ENCODE measurements around the gene EEF1A1.
A peak's percentile ranks its signal among the peaks of the same experiment; 100 is the strongest.
"Not testable (repeated sequence)": the region's sequence is repeated elsewhere in the genome, so short reads cannot be mapped to it uniquely, and the experiment has no call there.

Gene EEF1A1

GRCh38 chr6:73566954-73567591 is 46.2 kb upstream of the EEF1A1 start (continued):
- TF ChIP-seq ZNF645 (tag by site-specific recombination; IDR thresholded peaks at IDR 0.05) = no peak
- no peak for TF ChIP-seq ZNF704 (tag by site-specific recombination; IDR thresholded peaks at IDR 0.05)

- H3K9me3 ChIP-seq (ENCODE audit: control insufficient read depth, insufficient read depth, low read depth, low read length); H3K27ac ChIP-seq (ENCODE audit: extremely low read depth, low read depth, low read length); H3K4me1 ChIP-seq (ENCODE audit: control insufficient read depth, insufficient read depth, low read length); H3K4me3 ChIP-seq (ENCODE audit: low read depth, low read length); H3K36me3 ChIP-seq (ENCODE audit: control insufficient read depth in 2 of 2, insufficient read depth in 1 of 2, low read length in 2 of 2): not testable (repeated sequence)
- CTCF ChIA-PET = interaction anchor here (0.6 to 1.5 kb wide), 2 partner anchors 13 to 937 kb away, joined by 4 to 7 read pairs; no protein-coding TSS in a partner anchor
- POLR2A ChIA-PET = interaction anchor here (1.2 to 2.7 kb wide), 3 partner anchors 9 to 46 kb away, joined by 3 to 18 read pairs (median 5); partner anchors contain the start of gene EEF1A1
Measured at GRCh38 chr6:73566486-73566871, 45.6 kb upstream of the EEF1A1 start.

- ChIA-PET POLR2A (interaction anchor here (0.5 to 2.7 kb wide), 4 partner anchors 9 to 45 kb away, joined by 3 to 18 read pairs (median 4); partner anchors contain the start of gene EEF1A1), CTCF (interaction anchor here (0.6 to 1.5 kb wide), 2 partner anchors 14 to 936 kb away, joined by 4 to 7 read pairs; no protein-coding TSS in a partner anchor)
- Histone ChIP-seq H3K9me3 (ENCODE audit: control insufficient read depth, insufficient read depth, low read depth, low read length) (no peaks in the 10 kb centered on the region), H3K4me3 (ENCODE audit: low read depth, low read length) (no peak overlapping the region), H3K36me3 (ENCODE audit: control insufficient read depth in 2 of 2, insufficient read depth in 1 of 2, low read length in 2 of 2) (no peaks in the 10 kb centered on the region), H3K27ac (ENCODE audit: extremely low read depth, low read depth, low read length) (no peak overlapping the region), H3K4me1 (ENCODE audit: control insufficient read depth, insufficient read depth, low read length) (no peaks in the 10 kb centered on the region)
- TF ChIP-seq SCRT2 (tag by site-specific recombination; IDR thresholded peaks at IDR 0.05) = peak; percentile 50; the same call in 1 of the 2 replicates
- no peak for TF ChIP-seq MYNN (tag by site-specific recombination; IDR thresholded peaks at IDR 0.05; ENCODE audit: borderline replicate concordance)
Measured at GRCh38 chr6:73565767-73566485, 45.1 kb upstream of the EEF1A1 start.

GRCh38 chr6:73564578-73565345 is 43.9 kb upstream of the EEF1A1 start:
- Histone ChIP-seq H3K36me3 (ENCODE audit: control insufficient read depth in 2 of 2, insufficient read depth in 1 of 2, low read length in 2 of 2) (no peaks in the 10 kb centered on the region), H3K4me3 (ENCODE audit: low read depth, low read length) (no peak overlapping the region), H3K4me1 (ENCODE audit: control insufficient read depth, insufficient read depth, low read length) (no peaks in the 10 kb centered on the region), H3K9me3 (ENCODE audit: control insufficient read depth, insufficient read depth, low read depth, low read length) (no peaks in the 10 kb centered on the region), H3K27ac (ENCODE audit: extremely low read depth, low read depth, low read length) (no peak overlapping the region)
- POLR2A ChIA-PET = interaction anchor here (2.7 kb wide), 1 partner anchor 44 kb away, joined by 18 read pairs; the partner anchor contains the start of gene EEF1A1
- CTCF ChIA-PET = interaction anchor here (0.6 kb wide), 1 partner anchor 72 kb away, joined by 4 read pairs; no protein-coding TSS in a partner anchor
- TF ChIP-seq ZSCAN5A (tag by site-specific recombination; IDR thresholded peaks at IDR 0.05) (no peak), ZSCAN18 (tag by site-specific recombination; IDR thresholded peaks at IDR 0.05) (no peak), ZNF391 (tag by site-specific recombination; IDR thresholded peaks at IDR 0.05; ENCODE audit: borderline replicate concordance, low read depth) (no peak), ZNF211 (tag by site-specific recombination; IDR thresholded peaks at IDR 0.05; ENCODE audit: low read depth) (no peak), KLF16 (tag by site-specific recombination; IDR thresholded peaks at IDR 0.05) (no peak), ZNF707 (tag by site-specific recombination; IDR thresholded peaks at IDR 0.05) (no peak), ZNF843 (tag by site-specific recombination; IDR thresholded peaks at IDR 0.05) (no peak), TRIM28 (IDR thresholded peaks at IDR 0.05; ENCODE audit: borderline replicate concordance, low read length) (no peak), KLF8 (tag by site-specific recombination; IDR thresholded peaks at IDR 0.05) (no peak), PRDM2 (tag by site-specific recombination; IDR thresholded peaks at IDR 0.05; ENCODE audit: borderline replicate concordance) (no peak)

All from HEK293 (cell line).